Measurements from ENCODE around the gene PRAMEF12. TPM values are rescaled to one million over a fixed set of nuclear protein-coding genes. Genes with fewer than 3 reads are reported as not detected.

The PRAMEF12 gene
- total RNA-seq, 1 experiment from 2014 or later, result not detected

DNA sequence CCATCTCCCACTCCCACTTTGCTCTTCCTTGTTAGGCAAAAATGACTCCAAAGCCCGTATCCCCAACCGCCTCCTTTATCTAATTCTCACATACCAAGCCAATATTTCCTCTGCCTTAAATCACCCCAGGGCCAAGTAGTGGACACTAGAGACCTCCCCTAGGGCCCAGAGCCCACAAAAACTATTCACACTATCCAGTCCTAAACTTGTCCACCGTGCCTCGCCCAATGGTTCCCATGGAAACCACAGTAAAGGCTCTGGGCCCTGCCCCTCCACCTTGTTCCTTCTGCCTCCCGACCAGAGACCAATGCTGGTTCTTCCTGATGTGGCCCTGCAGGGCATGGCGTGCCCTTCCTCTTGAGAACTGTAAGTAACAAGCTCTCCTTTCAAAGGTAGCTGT lies 15.7 kb upstream of the PRAMEF12 start:
- CTCF ChIA-PET, result no interaction called here
- ATAC-seq (no peak; the same call in 1 of the 2 replicates), DNase-seq (ENCODE audit: low spot score) (no peak)
- Mint-ChIP-seq H3K36me3 (no peaks in the 10 kb centered on the region), H3K4me3 (no peak overlapping the region), H3K27ac (no peak overlapping the region), H3K9me3 (no peaks in the 10 kb centered on the region), H3K4me1 (peaks cover 9% of the 10 kb centered on the region; the same call in 1 of the 2 replicates), H3K27me3 (ENCODE audit: low read depth) (no peaks in the 10 kb centered on the region; the same call in 1 of the 2 replicates)
- TF ChIP-seq PRRX2 (CRISPR knock-in tag; IDR thresholded peaks at IDR 0.05), result no peak
- TF ChIP-seq, protein P1, sequence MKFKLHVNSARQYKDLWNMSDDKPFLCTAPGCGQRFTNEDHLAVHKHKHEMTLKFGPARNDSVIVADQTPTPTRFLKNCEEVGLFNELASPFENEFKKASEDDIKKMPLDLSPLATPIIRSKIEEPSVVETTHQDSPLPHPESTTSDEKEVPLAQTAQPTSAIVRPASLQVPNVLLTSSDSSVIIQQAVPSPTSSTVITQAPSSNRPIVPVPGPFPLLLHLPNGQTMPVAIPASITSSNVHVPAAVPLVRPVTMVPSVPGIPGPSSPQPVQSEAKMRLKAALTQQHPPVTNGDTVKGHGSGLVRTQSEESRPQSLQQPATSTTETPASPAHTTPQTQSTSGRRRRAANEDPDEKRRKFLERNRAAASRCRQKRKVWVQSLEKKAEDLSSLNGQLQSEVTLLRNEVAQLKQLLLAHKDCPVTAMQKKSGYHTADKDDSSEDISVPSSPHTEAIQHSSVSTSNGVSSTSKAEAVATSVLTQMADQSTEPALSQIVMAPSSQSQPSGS (CRISPR knock-in tag; IDR thresholded peaks at IDR 0.05; ENCODE audit: borderline replicate concordance, low read depth), result no peak
- TF ChIP-seq JAZF1 (CRISPR knock-in tag; IDR thresholded peaks at IDR 0.05), result no peak
- TF ChIP-seq ZNF138 (CRISPR knock-in tag; conservative IDR thresholded peaks at IDR 0.05), result no peak
- TF ChIP-seq, protein P2, sequence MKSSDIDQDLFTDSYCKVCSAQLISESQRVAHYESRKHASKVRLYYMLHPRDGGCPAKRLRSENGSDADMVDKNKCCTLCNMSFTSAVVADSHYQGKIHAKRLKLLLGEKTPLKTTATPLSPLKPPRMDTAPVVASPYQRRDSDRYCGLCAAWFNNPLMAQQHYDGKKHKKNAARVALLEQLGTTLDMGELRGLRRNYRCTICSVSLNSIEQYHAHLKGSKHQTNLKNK (CRISPR knock-in tag; IDR thresholded peaks at IDR 0.05), result no peak
- no peak for TF ChIP-seq CREM (CRISPR knock-in tag; IDR thresholded peaks at IDR 0.05)
- TF ChIP-seq SMAD4 (CRISPR knock-in tag; IDR thresholded peaks at IDR 0.05), result no peak
- TF ChIP-seq, protein P3, sequence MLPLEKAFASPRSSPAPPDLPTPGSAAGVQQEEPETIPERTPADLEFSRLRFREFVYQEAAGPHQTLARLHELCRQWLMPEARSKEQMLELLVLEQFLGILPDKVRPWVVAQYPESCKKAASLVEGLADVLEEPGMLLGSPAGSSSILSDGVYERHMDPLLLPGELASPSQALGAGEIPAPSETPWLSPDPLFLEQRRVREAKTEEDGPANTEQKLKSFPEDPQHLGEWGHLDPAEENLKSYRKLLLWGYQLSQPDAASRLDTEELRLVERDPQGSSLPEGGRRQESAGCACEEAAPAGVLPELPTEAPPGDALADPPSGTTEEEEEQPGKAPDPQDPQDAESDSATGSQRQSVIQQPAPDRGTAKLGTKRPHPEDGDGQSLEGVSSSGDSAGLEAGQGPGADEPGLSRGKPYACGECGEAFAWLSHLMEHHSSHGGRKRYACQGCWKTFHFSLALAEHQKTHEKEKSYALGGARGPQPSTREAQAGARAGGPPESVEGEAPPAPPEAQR (CRISPR knock-in tag; IDR thresholded peaks at IDR 0.05), result no peak
- TF ChIP-seq, protein P4, sequence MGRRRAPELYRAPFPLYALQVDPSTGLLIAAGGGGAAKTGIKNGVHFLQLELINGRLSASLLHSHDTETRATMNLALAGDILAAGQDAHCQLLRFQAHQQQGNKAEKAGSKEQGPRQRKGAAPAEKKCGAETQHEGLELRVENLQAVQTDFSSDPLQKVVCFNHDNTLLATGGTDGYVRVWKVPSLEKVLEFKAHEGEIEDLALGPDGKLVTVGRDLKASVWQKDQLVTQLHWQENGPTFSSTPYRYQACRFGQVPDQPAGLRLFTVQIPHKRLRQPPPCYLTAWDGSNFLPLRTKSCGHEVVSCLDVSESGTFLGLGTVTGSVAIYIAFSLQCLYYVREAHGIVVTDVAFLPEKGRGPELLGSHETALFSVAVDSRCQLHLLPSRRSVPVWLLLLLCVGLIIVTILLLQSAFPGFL (CRISPR knock-in tag; IDR thresholded peaks at IDR 0.05; ENCODE audit: borderline replicate concordance), result no peak
- no peak for TF ChIP-seq NR2C2 (CRISPR knock-in tag; IDR thresholded peaks at IDR 0.05)
- POLR2A ChIA-PET, result no interaction called here

DNA sequence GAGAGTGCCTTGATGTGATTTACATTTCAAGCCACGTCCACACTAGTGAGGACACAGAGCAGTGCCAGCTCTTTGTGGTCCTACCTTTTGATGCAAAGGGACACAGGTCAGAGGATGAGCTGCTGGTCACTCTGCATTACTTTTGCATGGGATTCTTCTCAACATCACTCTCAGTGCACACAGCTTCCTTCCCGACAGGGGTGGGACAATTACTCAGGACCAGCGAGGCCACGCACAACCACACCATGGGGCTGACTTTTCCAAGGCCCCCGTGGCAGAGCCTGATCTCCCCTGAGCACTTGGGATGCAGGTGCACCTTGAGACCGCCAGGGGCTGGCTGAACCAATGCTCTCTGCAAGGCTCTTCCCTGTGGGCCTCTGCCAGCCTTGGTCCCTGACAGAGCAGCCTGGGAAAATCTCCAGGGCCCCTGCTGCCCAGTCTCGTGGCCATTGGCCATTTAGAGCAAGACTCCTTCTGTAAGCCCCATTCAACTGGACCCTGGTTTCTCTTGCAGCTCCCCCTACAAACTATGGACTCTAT lies 13.2 kb upstream of the PRAMEF12 start:
- Mint-ChIP-seq H3K27me3 (ENCODE audit: low read depth) (no peaks in the 10 kb centered on the region; the same call in 1 of the 2 replicates), H3K36me3 (no peaks in the 10 kb centered on the region), H3K9me3 (no peaks in the 10 kb centered on the region), H3K27ac (no peak overlapping the region), H3K4me1 (peaks cover 18% of the 10 kb centered on the region), H3K4me3 (no peak overlapping the region)
- ATAC-seq (peak; percentile 93), DNase-seq (ENCODE audit: low spot score) (peak; percentile 57)
- TF ChIP-seq, protein P5, sequence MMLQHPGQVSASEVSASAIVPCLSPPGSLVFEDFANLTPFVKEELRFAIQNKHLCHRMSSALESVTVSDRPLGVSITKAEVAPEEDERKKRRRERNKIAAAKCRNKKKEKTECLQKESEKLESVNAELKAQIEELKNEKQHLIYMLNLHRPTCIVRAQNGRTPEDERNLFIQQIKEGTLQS (CRISPR knock-in tag; conservative IDR thresholded peaks at IDR 0.05), result no peak
- 0 out of 2 replicates have a peak, but pooled peaks have one; percentile 15 for TF ChIP-seq FOXP1 (CRISPR knock-in tag; IDR thresholded peaks at IDR 0.05; ENCODE audit: borderline replicate concordance)
- TF ChIP-seq, protein P6, sequence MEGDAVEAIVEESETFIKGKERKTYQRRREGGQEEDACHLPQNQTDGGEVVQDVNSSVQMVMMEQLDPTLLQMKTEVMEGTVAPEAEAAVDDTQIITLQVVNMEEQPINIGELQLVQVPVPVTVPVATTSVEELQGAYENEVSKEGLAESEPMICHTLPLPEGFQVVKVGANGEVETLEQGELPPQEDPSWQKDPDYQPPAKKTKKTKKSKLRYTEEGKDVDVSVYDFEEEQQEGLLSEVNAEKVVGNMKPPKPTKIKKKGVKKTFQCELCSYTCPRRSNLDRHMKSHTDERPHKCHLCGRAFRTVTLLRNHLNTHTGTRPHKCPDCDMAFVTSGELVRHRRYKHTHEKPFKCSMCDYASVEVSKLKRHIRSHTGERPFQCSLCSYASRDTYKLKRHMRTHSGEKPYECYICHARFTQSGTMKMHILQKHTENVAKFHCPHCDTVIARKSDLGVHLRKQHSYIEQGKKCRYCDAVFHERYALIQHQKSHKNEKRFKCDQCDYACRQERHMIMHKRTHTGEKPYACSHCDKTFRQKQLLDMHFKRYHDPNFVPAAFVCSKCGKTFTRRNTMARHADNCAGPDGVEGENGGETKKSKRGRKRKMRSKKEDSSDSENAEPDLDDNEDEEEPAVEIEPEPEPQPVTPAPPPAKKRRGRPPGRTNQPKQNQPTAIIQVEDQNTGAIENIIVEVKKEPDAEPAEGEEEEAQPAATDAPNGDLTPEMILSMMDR (IDR thresholded peaks at IDR 0.05), result peak; percentile 61
- ChIA-PET POLR2A (no interaction called here), CTCF (interaction anchor here (0.6 to 1.1 kb wide), 5 partner anchors 10 to 496 kb away, joined by 3 to 7 read pairs (median 3); no protein-coding TSS in a partner anchor)

DNA sequence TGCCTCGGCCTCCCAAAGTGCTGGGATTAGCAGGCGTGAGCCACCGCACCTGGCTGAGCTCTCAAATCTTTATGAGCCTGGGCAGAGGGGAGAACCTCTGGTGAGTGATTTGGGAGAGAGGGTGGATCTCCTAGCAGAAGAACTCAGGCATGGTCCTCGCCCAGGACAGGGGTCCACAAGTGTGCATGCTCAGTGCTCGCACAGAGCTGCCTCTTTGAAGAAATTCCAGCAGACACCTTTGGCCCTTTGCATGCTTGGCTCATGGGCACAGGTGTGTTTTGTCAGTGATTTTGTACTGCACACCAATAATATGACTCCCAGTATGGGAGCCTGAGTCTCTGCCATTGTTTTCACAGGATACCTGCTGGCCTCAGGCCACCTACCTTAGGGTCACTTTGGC lies 11.8 kb upstream of the PRAMEF12 start:
- POLR2A ChIA-PET, result no interaction called here
- H3K9me3 Mint-ChIP-seq, result no peaks in the 10 kb centered on the region
- DNase-seq (ENCODE audit: low spot score) (no peak), ATAC-seq (no peak)
- CTCF ChIA-PET, result interaction anchor here (1.0 to 1.1 kb wide), 2 partner anchors 383 to 497 kb away, joined by 3 to 5 read pairs; no protein-coding TSS in a partner anchor
- no peaks in the 10 kb centered on the region; the same call in 1 of the 2 replicates for H3K27me3 Mint-ChIP-seq (ENCODE audit: low read depth)
- H3K27ac Mint-ChIP-seq, result no peak overlapping the region
- no peak overlapping the region for H3K4me3 Mint-ChIP-seq
- peaks cover 14% of the 10 kb centered on the region for H3K4me1 Mint-ChIP-seq
- H3K36me3 Mint-ChIP-seq, result no peaks in the 10 kb centered on the region
- TF ChIP-seq ATF1 (CRISPR knock-in tag; IDR thresholded peaks at IDR 0.05) (no peak), ZNF317 (CRISPR knock-in tag; IDR thresholded peaks at IDR 0.05; ENCODE audit: borderline replicate concordance, low read depth) (no peak), TEAD4 (CRISPR knock-in tag; IDR thresholded peaks at IDR 0.05) (no peak)
- TF ChIP-seq, protein P7, sequence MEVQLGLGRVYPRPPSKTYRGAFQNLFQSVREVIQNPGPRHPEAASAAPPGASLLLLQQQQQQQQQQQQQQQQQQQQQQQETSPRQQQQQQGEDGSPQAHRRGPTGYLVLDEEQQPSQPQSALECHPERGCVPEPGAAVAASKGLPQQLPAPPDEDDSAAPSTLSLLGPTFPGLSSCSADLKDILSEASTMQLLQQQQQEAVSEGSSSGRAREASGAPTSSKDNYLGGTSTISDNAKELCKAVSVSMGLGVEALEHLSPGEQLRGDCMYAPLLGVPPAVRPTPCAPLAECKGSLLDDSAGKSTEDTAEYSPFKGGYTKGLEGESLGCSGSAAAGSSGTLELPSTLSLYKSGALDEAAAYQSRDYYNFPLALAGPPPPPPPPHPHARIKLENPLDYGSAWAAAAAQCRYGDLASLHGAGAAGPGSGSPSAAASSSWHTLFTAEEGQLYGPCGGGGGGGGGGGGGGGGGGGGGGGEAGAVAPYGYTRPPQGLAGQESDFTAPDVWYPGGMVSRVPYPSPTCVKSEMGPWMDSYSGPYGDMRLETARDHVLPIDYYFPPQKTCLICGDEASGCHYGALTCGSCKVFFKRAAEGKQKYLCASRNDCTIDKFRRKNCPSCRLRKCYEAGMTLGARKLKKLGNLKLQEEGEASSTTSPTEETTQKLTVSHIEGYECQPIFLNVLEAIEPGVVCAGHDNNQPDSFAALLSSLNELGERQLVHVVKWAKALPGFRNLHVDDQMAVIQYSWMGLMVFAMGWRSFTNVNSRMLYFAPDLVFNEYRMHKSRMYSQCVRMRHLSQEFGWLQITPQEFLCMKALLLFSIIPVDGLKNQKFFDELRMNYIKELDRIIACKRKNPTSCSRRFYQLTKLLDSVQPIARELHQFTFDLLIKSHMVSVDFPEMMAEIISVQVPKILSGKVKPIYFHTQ (CRISPR knock-in tag; IDR thresholded peaks at IDR 0.05), result no peak
- TF ChIP-seq, protein P8, sequence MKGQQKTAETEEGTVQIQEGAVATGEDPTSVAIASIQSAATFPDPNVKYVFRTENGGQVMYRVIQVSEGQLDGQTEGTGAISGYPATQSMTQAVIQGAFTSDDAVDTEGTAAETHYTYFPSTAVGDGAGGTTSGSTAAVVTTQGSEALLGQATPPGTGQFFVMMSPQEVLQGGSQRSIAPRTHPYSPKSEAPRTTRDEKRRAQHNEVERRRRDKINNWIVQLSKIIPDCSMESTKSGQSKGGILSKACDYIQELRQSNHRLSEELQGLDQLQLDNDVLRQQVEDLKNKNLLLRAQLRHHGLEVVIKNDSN (CRISPR knock-in tag; IDR thresholded peaks at IDR 0.05), result no peak
- TF ChIP-seq, protein P4 (CRISPR knock-in tag; IDR thresholded peaks at IDR 0.05; ENCODE audit: borderline replicate concordance), result no peak

Data from WTC11 (cell line).